Urothelium cell line (cell line): ENCODE measurements around the gene AGBL1.

Experiments
- DNase-seq: peaks from one replicate; pipeline ENCODE4 v3.0.0; 2011; ENCODE audit warnings: low spot score, mixed read lengths
- FAIRE-seq: peaks from 2 replicates; lab custom pipeline; 2011; peaks lifted over from hg19 to GRCh38; lab: Jason Lieb, UNC

The AGBL1 gene

GRCh38 chr15:86316726-86317383 is 237.2 kb downstream of the AGBL1 start:
- no peak for FAIRE-seq
- DNase-seq, result no peak

GRCh38 chr15:86317384-86317740 is 237.7 kb downstream of the AGBL1 start:
- FAIRE-seq (no peak), DNase-seq (no peak)

- no peak for FAIRE-seq
- DNase-seq, result no peak
Measured at GRCh38 chr15:86322629-86323028, 243.0 kb downstream of the AGBL1 start.

GRCh38 chr15:86327230-86327865 is 247.7 kb downstream of the AGBL1 start:
- DNase-seq (no peak), FAIRE-seq (no peak)

- FAIRE-seq, result no peak
Measured at GRCh38 chr15:86328658-86329057, 249.0 kb downstream of the AGBL1 start.

GRCh38 chr15:86329311-86330013 is 249.8 kb downstream of the AGBL1 start:
- FAIRE-seq (no peak), DNase-seq (no peak)

More at GRCh38 chr15:86328658-86329057, 249.0 kb downstream of the AGBL1 start:
- DNase-seq, result no peak

- DNase-seq (no peak), FAIRE-seq (no peak)
Measured at GRCh38 chr15:86333819-86334218, 254.1 kb downstream of the AGBL1 start.

GRCh38 chr15:86336051-86336788 is 256.5 kb downstream of the AGBL1 start:
- peak; percentile 20 for DNase-seq
- FAIRE-seq, result no peak

- DNase-seq (no peak), FAIRE-seq (no peak)
Measured at GRCh38 chr15:86337071-86337470, 257.4 kb downstream of the AGBL1 start.

GRCh38 chr15:86347245-86347644 is 267.6 kb downstream of the AGBL1 start:
- no peak for FAIRE-seq
- DNase-seq, result no peak

GRCh38 chr15:86349565-86349964 is 269.9 kb downstream of the AGBL1 start:
- DNase-seq (no peak), FAIRE-seq (no peak)

GRCh38 chr15:86353213-86353612 is 273.5 kb downstream of the AGBL1 start:
- no peak for FAIRE-seq
- DNase-seq, result no peak

GRCh38 chr15:86355361-86355760 is 275.7 kb downstream of the AGBL1 start:
- DNase-seq, result no peak
- no peak for FAIRE-seq

GRCh38 chr15:86355801-86356200 is 276.1 kb downstream of the AGBL1 start:
- peak; percentile 20 for DNase-seq
- FAIRE-seq, result no peak

GRCh38 chr15:86362555-86362954 is 282.9 kb downstream of the AGBL1 start:
- FAIRE-seq (no peak), DNase-seq (peak; percentile 69)

GRCh38 chr15:86373147-86373546 is 293.5 kb downstream of the AGBL1 start:
- no peak for DNase-seq
- no peak for FAIRE-seq

- no peak for DNase-seq
- FAIRE-seq, result no peak
Measured at GRCh38 chr15:86375733-86376280, 296.1 kb downstream of the AGBL1 start.

GRCh38 chr15:86377914-86378313 is 298.2 kb downstream of the AGBL1 start:
- no peak for FAIRE-seq
- no peak for DNase-seq

GRCh38 chr15:86382341-86382740 is 302.7 kb downstream of the AGBL1 start:
- FAIRE-seq (no peak), DNase-seq (no peak)

- no peak for FAIRE-seq
- DNase-seq, result no peak
Measured at GRCh38 chr15:86383611-86384010, 303.9 kb downstream of the AGBL1 start.

GRCh38 chr15:86384186-86384585 is 304.5 kb downstream of the AGBL1 start:
- no peak for FAIRE-seq

More at GRCh38 chr15:86384186-86384585, 304.5 kb downstream of the AGBL1 start:
- no peak for DNase-seq
